HG03460 (cell line): ENCODE results near the gene MRPS5.

ENCODE experiments used
- ATAC-seq: cut with Tn5 transposase; IDR thresholded peaks from one replicate; pipeline ENCODE4 v1.9.1; 2021; ENCODE audit not compliant: unreplicated experiment

The MRPS5 gene

GRCh38 chr2:95091885-95092555 lies 29.6 kb downstream of the MRPS5 start:
- no peak for ATAC-seq

- no peak for ATAC-seq
These were observed 34.2 kb downstream of the MRPS5 start for GRCh38 chr2:95087379-95087778.

- ATAC-seq = no peak
These were observed 35.6 kb downstream of the MRPS5 start for GRCh38 chr2:95086017-95086416.

GRCh38 chr2:95082477-95082876 lies 39.1 kb downstream of the MRPS5 start:
- no peak for ATAC-seq

- ATAC-seq = no peak
These were observed 42.4 kb downstream of the MRPS5 start for GRCh38 chr2:95079199-95079683.

GRCh38 chr2:95077861-95078603 lies 43.6 kb downstream of the MRPS5 start:
- no peak for ATAC-seq

- no peak for ATAC-seq
These were observed 44.1 kb downstream of the MRPS5 start for GRCh38 chr2:95077530-95077825.

GRCh38 chr2:95076705-95077529 lies 44.7 kb downstream of the MRPS5 start:
- peak; percentile 74 for ATAC-seq

- ATAC-seq = no peak
These were observed 46.0 kb downstream of the MRPS5 start for GRCh38 chr2:95075440-95076132.

GRCh38 chr2:95074663-95075439 lies 46.8 kb downstream of the MRPS5 start:
- no peak for ATAC-seq

GRCh38 chr2:95073856-95074662 lies 47.5 kb downstream of the MRPS5 start:
- ATAC-seq = no peak

- ATAC-seq = no peak
These were observed 49.2 kb downstream of the MRPS5 start for GRCh38 chr2:95072424-95072823.

GRCh38 chr2:95071856-95072255 lies 49.8 kb downstream of the MRPS5 start:
- no peak for ATAC-seq

GRCh38 chr2:95069465-95069864 lies 52.1 kb downstream of the MRPS5 start:
- no peak for ATAC-seq

- no peak for ATAC-seq
These were observed 53.4 kb downstream of the MRPS5 start for GRCh38 chr2:95068256-95068655.

GRCh38 chr2:95063086-95063958 lies 58.3 kb downstream of the MRPS5 start:
- peak; percentile 72 for ATAC-seq

- ATAC-seq = peak; percentile 23
These were observed 59.1 kb downstream of the MRPS5 start for GRCh38 chr2:95062242-95063085.
